ENCODE data around the gene PRLR. TPM values are rescaled to one million over a fixed set of nuclear protein-coding genes. Genes with fewer than 3 reads are reported as not detected.

PRLR gene
- total RNA-seq, 1 experiment from 2014 or later = not detected

DNA sequence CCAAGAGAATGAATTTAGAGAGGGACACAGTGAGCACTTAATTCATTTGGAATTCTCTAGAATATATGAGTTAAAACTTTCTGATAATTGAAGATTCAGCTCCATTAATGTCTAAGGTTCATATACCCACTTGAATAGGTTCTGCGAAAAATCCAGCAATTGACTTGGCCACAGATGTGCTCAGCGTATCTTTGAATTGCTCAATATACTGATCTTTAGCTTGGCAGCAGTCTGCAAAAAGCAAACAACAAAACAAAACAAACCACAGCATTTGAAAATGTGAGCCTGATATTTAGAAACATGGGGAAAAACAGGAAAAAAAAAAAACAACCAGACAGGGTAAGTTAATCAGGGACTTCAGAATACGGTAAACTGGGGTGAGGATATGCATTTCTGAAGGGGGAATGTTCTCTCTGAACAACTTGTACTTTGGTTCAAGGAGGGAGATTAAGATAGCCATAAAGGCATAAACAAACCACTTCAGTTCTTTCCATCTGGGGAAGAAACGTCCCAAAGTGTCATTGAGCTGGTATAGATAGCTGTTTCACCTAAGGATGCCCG is 203.9 kb downstream of the PRLR start:
- no peaks in the 10 kb centered on the region for H3K9me2 ChIP-seq (replicated peaks; ENCODE audit: insufficient read depth, low read length)
- H3K36me3 ChIP-seq (ENCODE audit: insufficient read depth, low read length) = no peaks in the 10 kb centered on the region
- H4K20me1 ChIP-seq (ENCODE audit: insufficient read depth, low read depth, low read length) = no peaks in the 10 kb centered on the region
- H3K27me3 ChIP-seq (ENCODE audit: low read length) = no peaks in the 10 kb centered on the region
- H3K4me1 ChIP-seq (ENCODE audit: low read length) = no peaks in the 10 kb centered on the region
- H2AFZ ChIP-seq (ENCODE audit: low read length) = no peak overlapping the region
- no peak overlapping the region for H3K4me2 ChIP-seq (ENCODE audit: low read depth, low read length, poor library complexity, severe bottlenecking)
- H3K27ac ChIP-seq (ENCODE audit: low read length) = no peak overlapping the region
- H3K79me2 ChIP-seq (ENCODE audit: low read length) = no peaks in the 10 kb centered on the region
- no peak for DNase-seq
- no peaks in the 10 kb centered on the region for H3K9me3 ChIP-seq (ENCODE audit: low read length)
- H3K9ac ChIP-seq (ENCODE audit: low read length) = no peak overlapping the region
- no peak overlapping the region for H3K4me3 ChIP-seq (ENCODE audit: low read length)

DNA sequence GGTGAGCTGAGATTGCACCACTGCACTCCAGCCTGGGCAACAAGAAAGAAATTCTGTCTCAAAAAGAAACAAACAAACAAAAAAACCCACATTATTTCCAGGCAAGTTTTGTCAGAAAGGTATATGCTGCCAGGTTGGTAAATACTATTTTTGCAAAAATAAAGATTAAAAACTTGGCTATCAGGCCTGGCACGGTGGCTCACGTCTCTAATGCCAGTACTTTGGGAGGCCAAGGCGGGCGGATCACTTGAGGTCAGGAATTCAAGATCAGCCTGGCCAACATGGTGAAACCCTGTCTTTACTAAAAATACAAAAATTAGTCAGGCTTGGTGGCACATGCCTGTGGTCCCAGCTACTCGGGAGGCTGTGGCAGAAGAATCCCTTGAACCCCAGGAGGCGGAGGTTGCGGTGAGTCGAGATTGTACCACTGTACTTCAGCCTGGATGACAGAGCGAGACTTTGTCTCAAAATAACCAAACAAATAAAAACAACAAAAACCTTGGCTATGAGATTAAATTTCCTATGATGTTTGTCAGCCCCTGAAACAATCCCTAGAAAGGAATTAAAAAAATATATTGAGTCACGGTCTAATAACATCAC is 205.3 kb downstream of the PRLR start:
- Histone ChIP-seq H3K9me2 (replicated peaks; ENCODE audit: insufficient read depth, low read length) (no peaks in the 10 kb centered on the region), H3K27me3 (ENCODE audit: low read length) (no peaks in the 10 kb centered on the region)

DNA sequence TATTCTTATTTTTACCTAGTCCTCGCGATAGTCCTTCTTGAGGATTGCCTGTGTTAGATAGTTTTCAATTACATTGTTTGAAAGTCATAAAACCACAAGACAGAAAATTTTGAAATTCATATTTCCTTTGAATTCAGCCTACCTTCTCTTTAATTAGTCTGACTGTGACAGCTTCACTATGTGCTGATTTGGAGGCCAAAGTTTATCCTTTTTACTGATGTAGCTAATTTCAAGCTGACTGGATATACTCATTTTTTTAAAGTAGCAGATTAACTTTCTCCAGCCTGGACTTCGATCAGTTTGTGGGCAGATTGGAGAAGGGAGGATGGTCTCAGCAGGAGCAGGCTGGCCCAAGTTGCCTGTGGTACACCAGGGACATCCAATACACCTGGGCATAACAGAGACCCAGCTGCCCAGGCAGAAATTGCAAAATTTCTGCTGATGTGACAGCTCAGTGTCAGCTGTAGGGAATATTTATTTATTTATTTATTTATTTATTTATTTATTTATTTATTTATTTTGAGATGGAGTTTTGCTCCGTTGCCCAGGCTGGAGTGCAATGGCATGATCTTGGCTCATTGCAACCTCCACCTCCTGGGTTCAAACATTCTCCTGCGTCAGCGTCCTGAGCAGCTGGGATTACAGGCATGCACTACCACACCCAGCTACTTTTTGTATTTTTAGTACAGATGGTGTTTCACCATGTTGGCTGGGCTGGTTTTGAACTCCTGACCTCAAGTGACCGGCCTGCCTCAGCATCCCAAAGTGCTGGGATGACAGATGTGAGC is 206.7 kb downstream of the PRLR start:
- Histone ChIP-seq H2AFZ (ENCODE audit: low read length) (no peak overlapping the region), H3K27me3 (ENCODE audit: low read length) (no peaks in the 10 kb centered on the region), H3K9me2 (replicated peaks; ENCODE audit: insufficient read depth, low read length) (no peaks in the 10 kb centered on the region), H3K9me3 (ENCODE audit: low read length) (no peaks in the 10 kb centered on the region), H3K79me2 (ENCODE audit: low read length) (no peaks in the 10 kb centered on the region), H3K9ac (ENCODE audit: low read length) (no peak overlapping the region), H3K27ac (ENCODE audit: low read length) (no peak overlapping the region), H3K4me3 (ENCODE audit: low read length) (no peak overlapping the region), H3K4me2 (ENCODE audit: low read depth, low read length, poor library complexity, severe bottlenecking) (no peak overlapping the region), H3K4me1 (ENCODE audit: low read length) (no peaks in the 10 kb centered on the region), H4K20me1 (ENCODE audit: insufficient read depth, low read depth, low read length) (no peaks in the 10 kb centered on the region), H3K36me3 (ENCODE audit: insufficient read depth, low read length) (no peaks in the 10 kb centered on the region)
- DNase-seq = no peak

More for the DNA sequence above, 205.3 kb downstream of the PRLR start:
- Histone ChIP-seq H3K4me3 (ENCODE audit: low read length) (no peak overlapping the region), H3K9me3 (ENCODE audit: low read length) (no peaks in the 10 kb centered on the region), H3K36me3 (ENCODE audit: insufficient read depth, low read length) (no peaks in the 10 kb centered on the region), H2AFZ (ENCODE audit: low read length) (no peak overlapping the region), H3K27ac (ENCODE audit: low read length) (no peak overlapping the region), H4K20me1 (ENCODE audit: insufficient read depth, low read depth, low read length) (no peaks in the 10 kb centered on the region), H3K4me1 (ENCODE audit: low read length) (no peaks in the 10 kb centered on the region), H3K79me2 (ENCODE audit: low read length) (no peaks in the 10 kb centered on the region), H3K9ac (ENCODE audit: low read length) (no peak overlapping the region), H3K4me2 (ENCODE audit: low read depth, low read length, poor library complexity, severe bottlenecking) (no peak overlapping the region)
- DNase-seq = no peak

GRCh38 chr5:35016174-35017051 is 213.9 kb downstream of the PRLR start:
- Histone ChIP-seq H3K4me3 (ENCODE audit: low read length) (no peak overlapping the region), H2AFZ (ENCODE audit: low read length) (no peak overlapping the region), H4K20me1 (ENCODE audit: insufficient read depth, low read depth, low read length) (no peaks in the 10 kb centered on the region), H3K27ac (ENCODE audit: low read length) (no peak overlapping the region), H3K27me3 (ENCODE audit: low read length) (no peaks in the 10 kb centered on the region), H3K9me3 (ENCODE audit: low read length) (no peaks in the 10 kb centered on the region), H3K36me3 (ENCODE audit: insufficient read depth, low read length) (no peaks in the 10 kb centered on the region), H3K4me1 (ENCODE audit: low read length) (no peaks in the 10 kb centered on the region), H3K9me2 (replicated peaks; ENCODE audit: insufficient read depth, low read length) (no peaks in the 10 kb centered on the region), H3K4me2 (ENCODE audit: low read depth, low read length, poor library complexity, severe bottlenecking) (no peak overlapping the region), H3K9ac (ENCODE audit: low read length) (no peak overlapping the region), H3K79me2 (ENCODE audit: low read length) (no peaks in the 10 kb centered on the region)
- no peak for DNase-seq

- no peaks in the 10 kb centered on the region for H3K9me2 ChIP-seq (replicated peaks; ENCODE audit: insufficient read depth, low read length)
- no peaks in the 10 kb centered on the region for H4K20me1 ChIP-seq (ENCODE audit: insufficient read depth, low read depth, low read length)
- no peaks in the 10 kb centered on the region for H3K36me3 ChIP-seq (ENCODE audit: insufficient read depth, low read length)
- no peaks in the 10 kb centered on the region for H3K4me1 ChIP-seq (ENCODE audit: low read length)
- no peak overlapping the region for H2AFZ ChIP-seq (ENCODE audit: low read length)
- no peak for DNase-seq
- no peaks in the 10 kb centered on the region for H3K79me2 ChIP-seq (ENCODE audit: low read length)
- H3K27ac ChIP-seq (ENCODE audit: low read length) = no peak overlapping the region
- H3K27me3 ChIP-seq (ENCODE audit: low read length) = no peaks in the 10 kb centered on the region
- H3K9ac ChIP-seq (ENCODE audit: low read length) = no peak overlapping the region
- no peak overlapping the region for H3K4me3 ChIP-seq (ENCODE audit: low read length)
- no peaks in the 10 kb centered on the region for H3K9me3 ChIP-seq (ENCODE audit: low read length)
- no peak overlapping the region for H3K4me2 ChIP-seq (ENCODE audit: low read depth, low read length, poor library complexity, severe bottlenecking)
Observed at GRCh38 chr5:35015063-35015462, 215.2 kb downstream of the PRLR start.

DNA sequence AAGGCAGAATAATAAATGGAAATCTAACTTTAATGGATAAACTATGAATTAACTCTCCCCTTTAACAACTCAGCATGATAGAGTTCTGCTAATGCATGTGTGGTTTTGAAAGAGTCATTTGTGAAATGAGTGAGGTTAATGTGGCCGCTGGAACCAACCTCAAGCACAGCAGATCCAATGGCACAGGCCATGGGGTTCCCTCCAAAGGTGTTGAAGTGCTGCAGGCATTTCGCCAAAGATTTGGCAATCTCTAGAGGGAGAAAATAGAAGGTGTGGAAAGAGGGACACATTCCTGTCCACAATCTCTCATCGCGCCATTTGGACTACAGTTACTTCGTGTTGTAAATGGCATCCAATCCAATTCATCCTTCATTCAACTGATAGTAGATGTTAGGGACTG is 217.5 kb downstream of the PRLR start:
- H3K9me3 ChIP-seq (ENCODE audit: low read length) = no peaks in the 10 kb centered on the region
- no peaks in the 10 kb centered on the region for H3K4me1 ChIP-seq (ENCODE audit: low read length)
- H2AFZ ChIP-seq (ENCODE audit: low read length) = no peak overlapping the region
- no peaks in the 10 kb centered on the region for H3K9me2 ChIP-seq (replicated peaks; ENCODE audit: insufficient read depth, low read length)
- no peak overlapping the region for H3K9ac ChIP-seq (ENCODE audit: low read length)
- no peaks in the 10 kb centered on the region for H3K36me3 ChIP-seq (ENCODE audit: insufficient read depth, low read length)
- no peak overlapping the region for H3K4me3 ChIP-seq (ENCODE audit: low read length)
- H3K4me2 ChIP-seq (ENCODE audit: low read depth, low read length, poor library complexity, severe bottlenecking) = no peak overlapping the region
- H3K79me2 ChIP-seq (ENCODE audit: low read length) = no peaks in the 10 kb centered on the region
- H4K20me1 ChIP-seq (ENCODE audit: insufficient read depth, low read depth, low read length) = no peaks in the 10 kb centered on the region
- no peak overlapping the region for H3K27ac ChIP-seq (ENCODE audit: low read length)
- H3K27me3 ChIP-seq (ENCODE audit: low read length) = no peaks in the 10 kb centered on the region
- no peak for DNase-seq

- H3K9ac ChIP-seq (ENCODE audit: low read length) = no peak overlapping the region
- H3K79me2 ChIP-seq (ENCODE audit: low read length) = no peaks in the 10 kb centered on the region
- no peak overlapping the region for H2AFZ ChIP-seq (ENCODE audit: low read length)
- H3K9me2 ChIP-seq (replicated peaks; ENCODE audit: insufficient read depth, low read length) = no peaks in the 10 kb centered on the region
- no peak overlapping the region for H3K27ac ChIP-seq (ENCODE audit: low read length)
- no peaks in the 10 kb centered on the region for H3K27me3 ChIP-seq (ENCODE audit: low read length)
- no peak for DNase-seq
- H4K20me1 ChIP-seq (ENCODE audit: insufficient read depth, low read depth, low read length) = no peaks in the 10 kb centered on the region
- no peaks in the 10 kb centered on the region for H3K4me1 ChIP-seq (ENCODE audit: low read length)
- H3K36me3 ChIP-seq (ENCODE audit: insufficient read depth, low read length) = no peaks in the 10 kb centered on the region
- H3K9me3 ChIP-seq (ENCODE audit: low read length) = no peaks in the 10 kb centered on the region
- no peak overlapping the region for H3K4me3 ChIP-seq (ENCODE audit: low read length)
- no peak overlapping the region for H3K4me2 ChIP-seq (ENCODE audit: low read depth, low read length, poor library complexity, severe bottlenecking)
Observed at GRCh38 chr5:35012365-35012764, 217.9 kb downstream of the PRLR start.

GRCh38 chr5:35010676-35011075 is 219.6 kb downstream of the PRLR start:
- Histone ChIP-seq H3K9me3 (ENCODE audit: low read length) (no peaks in the 10 kb centered on the region), H3K4me2 (ENCODE audit: low read depth, low read length, poor library complexity, severe bottlenecking) (no peak overlapping the region), H3K27me3 (ENCODE audit: low read length) (no peaks in the 10 kb centered on the region), H3K36me3 (ENCODE audit: insufficient read depth, low read length) (no peaks in the 10 kb centered on the region), H3K4me3 (ENCODE audit: low read length) (no peak overlapping the region), H4K20me1 (ENCODE audit: insufficient read depth, low read depth, low read length) (no peaks in the 10 kb centered on the region), H3K27ac (ENCODE audit: low read length) (no peak overlapping the region), H2AFZ (ENCODE audit: low read length) (no peak overlapping the region), H3K9me2 (replicated peaks; ENCODE audit: insufficient read depth, low read length) (no peaks in the 10 kb centered on the region), H3K9ac (ENCODE audit: low read length) (no peak overlapping the region), H3K79me2 (ENCODE audit: low read length) (no peaks in the 10 kb centered on the region), H3K4me1 (ENCODE audit: low read length) (no peaks in the 10 kb centered on the region)
- DNase-seq = no peak

Measured in Karpas-422 (cell line).